ENCODE measurements around the gene HIPK2.

DNA sequence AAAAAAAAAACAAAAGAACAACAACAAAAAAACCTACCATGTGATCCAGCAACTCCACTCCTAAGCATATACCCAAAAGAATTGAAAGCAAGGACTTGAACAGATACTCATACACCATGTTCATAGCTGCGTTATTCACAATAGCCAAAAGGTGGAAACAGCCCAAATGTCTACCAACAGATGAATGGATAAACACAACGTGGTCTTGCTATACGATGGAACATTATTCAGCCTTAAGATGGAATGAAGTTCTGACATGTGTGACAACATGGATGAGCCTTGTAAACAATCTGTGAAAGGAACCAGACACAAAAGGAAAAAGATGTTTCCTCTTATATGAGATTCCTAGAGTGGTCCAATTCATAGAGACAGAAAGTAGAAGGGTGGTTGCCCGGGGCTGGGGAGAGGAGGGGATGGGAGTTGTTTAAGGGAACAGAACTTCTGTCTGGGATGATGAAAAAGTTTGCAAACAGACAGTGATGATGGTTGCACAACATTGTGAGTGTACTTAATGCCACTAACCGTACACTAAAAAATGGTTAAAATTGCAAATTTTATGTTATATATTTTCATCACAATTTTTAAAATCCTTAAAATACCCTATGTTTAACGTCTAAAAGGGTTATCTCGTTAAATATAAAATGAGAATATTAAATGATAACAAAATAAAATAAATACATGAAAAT lies 242.7 kb downstream of the HIPK2 start:
- TF ChIP-seq POLR2A (IDR thresholded peaks at IDR 0.05; ENCODE audit: low read depth, low read length): no peak
- TF ChIP-seq, protein P1, sequence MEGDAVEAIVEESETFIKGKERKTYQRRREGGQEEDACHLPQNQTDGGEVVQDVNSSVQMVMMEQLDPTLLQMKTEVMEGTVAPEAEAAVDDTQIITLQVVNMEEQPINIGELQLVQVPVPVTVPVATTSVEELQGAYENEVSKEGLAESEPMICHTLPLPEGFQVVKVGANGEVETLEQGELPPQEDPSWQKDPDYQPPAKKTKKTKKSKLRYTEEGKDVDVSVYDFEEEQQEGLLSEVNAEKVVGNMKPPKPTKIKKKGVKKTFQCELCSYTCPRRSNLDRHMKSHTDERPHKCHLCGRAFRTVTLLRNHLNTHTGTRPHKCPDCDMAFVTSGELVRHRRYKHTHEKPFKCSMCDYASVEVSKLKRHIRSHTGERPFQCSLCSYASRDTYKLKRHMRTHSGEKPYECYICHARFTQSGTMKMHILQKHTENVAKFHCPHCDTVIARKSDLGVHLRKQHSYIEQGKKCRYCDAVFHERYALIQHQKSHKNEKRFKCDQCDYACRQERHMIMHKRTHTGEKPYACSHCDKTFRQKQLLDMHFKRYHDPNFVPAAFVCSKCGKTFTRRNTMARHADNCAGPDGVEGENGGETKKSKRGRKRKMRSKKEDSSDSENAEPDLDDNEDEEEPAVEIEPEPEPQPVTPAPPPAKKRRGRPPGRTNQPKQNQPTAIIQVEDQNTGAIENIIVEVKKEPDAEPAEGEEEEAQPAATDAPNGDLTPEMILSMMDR (IDR thresholded peaks at IDR 0.05; ENCODE audit: extremely low read depth in 1 of 2, insufficient read depth in 1 of 2, low read depth in 1 of 2, low read length in 2 of 2): no peak
- no peak for TF ChIP-seq MYC (IDR thresholded peaks at IDR 0.05; ENCODE audit: low read depth, low read length)
- TF ChIP-seq EZH2 (IDR thresholded peaks at IDR 0.05; ENCODE audit: borderline replicate concordance, low read depth, low read length, severe bottlenecking): no peak
- TF ChIP-seq POLR2AphosphoS5 (IDR thresholded peaks at IDR 0.05; ENCODE audit: insufficient read depth, low read depth, low read length): no peak
- TF ChIP-seq JUN (IDR thresholded peaks at IDR 0.05; ENCODE audit: borderline replicate concordance, insufficient read depth, insufficient read length, low read depth): no peak

All from endothelial cell of umbilical vein (primary cell).